Stomach (tissue), 9 donors: ENCODE results near the gene SEZ6L2. TPM values are rescaled to one million over a fixed set of nuclear protein-coding genes. Genes with fewer than 3 reads are reported as not detected.

ENCODE experiments used
- DNase-seq, 2 donors: peaks; one replicate each; pipeline versions ENCODE4 v3.0.0 to v3.0.0-alpha.2; 2013 to 2019
- H3K27ac ChIP-seq, 5 donors: fragments of 200-600 bp in 4 of 5; sonication (generic) in 4 of 5; one replicate each; pipeline ENCODE4 v1.5.1; 2013 to 2019; ENCODE audit warnings: mild to moderate bottlenecking in 1 of 5, moderate library complexity in 1 of 5
- H3K27me3 ChIP-seq, 3 donors: fragments of 200-600 bp; sonication (generic); one replicate each; pipeline ENCODE4 v1.5.1; 2017 to 2019; ENCODE audit warnings: mixed run types in 1 of 3
- H3K36me3 ChIP-seq, 4 donors: fragments of 200-600 bp; sonication (generic); 1 replicate in 3 of 4; 2 replicates in 1 of 4; pipeline ENCODE4 v1.5.1; 2016 to 2019
- H3K4me1 ChIP-seq, 4 donors: fragments of 200-600 bp; sonication (generic); one replicate each; pipeline ENCODE4 v1.5.1; 2016 to 2019
- H3K4me3 ChIP-seq, 4 donors: fragments of 200-600 bp; sonication (generic) in 3 of 4; one replicate each; pipeline ENCODE4 v1.5.1; 2016 to 2019; ENCODE audit warnings: mild to moderate bottlenecking in 1 of 4
- H3K9me3 ChIP-seq, 4 donors: fragments of 200-600 bp; sonication (generic); one replicate each; pipeline ENCODE4 v1.5.1; 2016 to 2019
- CTCF ChIP-seq, 7 experiments: fragments of 450-650 bp in 4 of 7; fragments of 200-600 bp in 3 of 7; sonication (generic) in 3 of 7; IDR thresholded peaks; one replicate each; pipeline ENCODE4 v1.5.1; 2016 to 2019; ENCODE audit warnings: antibody characterized with exemption in 7 of 7, control low read depth in 2 of 7, mild to moderate bottlenecking in 1 of 7
- EP300 ChIP-seq: sonication (generic); formaldehyde crosslinking; IDR thresholded peaks from one replicate; pipeline ENCODE4 v1.6.1; 2017; ENCODE audit warnings: antibody characterized with exemption
- POLR2A ChIP-seq, 4 donors: fragments of 450-650 bp; IDR thresholded peaks; one replicate each; pipeline ENCODE4 v1.6.1; 2016; ENCODE audit warnings: antibody characterized with exemption in 4 of 4, control low read depth in 2 of 4, mild to moderate bottlenecking in 1 of 4, moderate library complexity in 1 of 4
- POLR2AphosphoS5 ChIP-seq, 3 donors: sonication (generic); formaldehyde crosslinking; IDR thresholded peaks; one replicate each; pipeline ENCODE4 v1.6.1; 2016; ENCODE audit warnings: antibody characterized with exemption in 3 of 3
- WGBS, 5 donors: extraction: QIAGEN DNeasy Blood & Tissue Kit in 3 of 5; methylation state at CpG; one replicate each; pipeline versions ENCODE4 v1.1.5 to v1.1.7; 2013 to 2018; 5-methylcytosine and 5-hydroxymethylcytosine counted together
- intact Hi-C: fragments of 100-400 bp; cut with DNase I; formaldehyde crosslinking; loops from one replicate; pipeline ENCODE4 v1.15.1; 2023; ENCODE audit warnings: low total_unique reads
- polyA plus RNA-seq, 3 donors: library from polyadenylated mRNA; stranded (reverse); fragments of 200-250 nt; gene quantifications; one replicate each; pipeline ENCODE4 v1.2.3, GENCODE V29; 2013
- total RNA-seq, 5 donors: library from RNA; depleted of rRNA; stranded (reverse); fragments of >200 nt; gene quantifications; one replicate each; pipeline versions ENCODE4 v1.1.0 to v1.2.3, GENCODE V29; 2014 to 2016
- donor health status: healthy with polysubstance abuse.
- donor health status: Bipolar disorder and iron deficiency.
- donor health status: healthy.

Gene SEZ6L2
- total and polyA plus RNA-seq, 8 donors = 1.5 to 31.4 (median 7.7) TPM; not detected in 1

- peaks cover 23 to 38% (median 31%) of the 10 kb centered on the region in 4 donors for H3K36me3 ChIP-seq
- no peak overlapping the region for H3K4me3 ChIP-seq
- H3K9me3 ChIP-seq = no peaks in the 10 kb centered on the region
- no peak overlapping the region for H3K27ac ChIP-seq
- DNase-seq = no peak
- TF ChIP-seq EP300 = no peak
- TF ChIP-seq POLR2AphosphoS5 (IDR thresholded peaks at IDR 0.05) = no peak
- no peak for TF ChIP-seq CTCF (IDR thresholded peaks at IDR 0.05)
- TF ChIP-seq POLR2A (IDR thresholded peaks at IDR 0.05) = no peak
- no peaks in the 10 kb centered on the region for H3K27me3 ChIP-seq
- WGBS, 5 donors = 74 to 88% (median 76%) methylated on average over 10 to 19 of the region's 19 CpGs
- intact Hi-C loops = loop anchor here (5.0 kb wide), 1 partner anchor 52 kb away; the partner anchor contains the start of gene MAZ
- H3K4me1 ChIP-seq = peaks cover 21 to 71% (median 54%) of the 10 kb centered on the region in 4 donors
Observed at GRCh38 chr16:29858974-29859373, 40.4 kb downstream of the SEZ6L2 start.

GRCh38 chr16:29858149-29858849 is 41.1 kb downstream of the SEZ6L2 start:
- Histone ChIP-seq H3K27me3 (no peaks in the 10 kb centered on the region), H3K4me3 (no peak overlapping the region), H3K4me1 (peaks cover 21 to 65% (median 49%) of the 10 kb centered on the region in 4 donors), H3K9me3 (no peaks in the 10 kb centered on the region), H3K36me3 (peaks cover 23 to 38% (median 31%) of the 10 kb centered on the region in 4 donors), H3K27ac (no peak overlapping the region)
- DNase-seq = peak in 1 of 2 donors; percentile 73
- TF ChIP-seq POLR2A (IDR thresholded peaks at IDR 0.05) (no peak), POLR2AphosphoS5 (IDR thresholded peaks at IDR 0.05) (peak in 1 of 3 donors; percentile 11), CTCF (IDR thresholded peaks at IDR 0.05) (no peak), EP300 (no peak)
- 32 to 60% (median 41%) methylated on average over 10 of the region's 10 CpGs for WGBS, 5 donors
- intact Hi-C loops = loop anchor here (5.0 kb wide), 1 partner anchor 51 kb away; the partner anchor contains the start of gene MAZ

GRCh38 chr16:29857133-29857760 is 42.1 kb downstream of the SEZ6L2 start:
- Histone ChIP-seq H3K36me3 (peaks cover 23 to 38% (median 31%) of the 10 kb centered on the region in 4 donors), H3K4me1 (peaks cover 18 to 62% (median 46%) of the 10 kb centered on the region in 4 donors), H3K27me3 (no peaks in the 10 kb centered on the region), H3K9me3 (no peaks in the 10 kb centered on the region), H3K27ac (peak overlapping the region in 1 of 5 donors; percentile 17), H3K4me3 (no peak overlapping the region)
- TF ChIP-seq EP300 (no peak), POLR2AphosphoS5 (IDR thresholded peaks at IDR 0.05) (no peak), CTCF (IDR thresholded peaks at IDR 0.05) (no peak), POLR2A (IDR thresholded peaks at IDR 0.05) (no peak)
- 76 to 88% (median 84%) methylated on average over 7 of the region's 7 CpGs for WGBS, 5 donors
- intact Hi-C loops = loop anchor here (5.0 kb wide), 1 partner anchor 50 kb away; the partner anchor contains the start of gene MAZ
- DNase-seq = no peak

DNA sequence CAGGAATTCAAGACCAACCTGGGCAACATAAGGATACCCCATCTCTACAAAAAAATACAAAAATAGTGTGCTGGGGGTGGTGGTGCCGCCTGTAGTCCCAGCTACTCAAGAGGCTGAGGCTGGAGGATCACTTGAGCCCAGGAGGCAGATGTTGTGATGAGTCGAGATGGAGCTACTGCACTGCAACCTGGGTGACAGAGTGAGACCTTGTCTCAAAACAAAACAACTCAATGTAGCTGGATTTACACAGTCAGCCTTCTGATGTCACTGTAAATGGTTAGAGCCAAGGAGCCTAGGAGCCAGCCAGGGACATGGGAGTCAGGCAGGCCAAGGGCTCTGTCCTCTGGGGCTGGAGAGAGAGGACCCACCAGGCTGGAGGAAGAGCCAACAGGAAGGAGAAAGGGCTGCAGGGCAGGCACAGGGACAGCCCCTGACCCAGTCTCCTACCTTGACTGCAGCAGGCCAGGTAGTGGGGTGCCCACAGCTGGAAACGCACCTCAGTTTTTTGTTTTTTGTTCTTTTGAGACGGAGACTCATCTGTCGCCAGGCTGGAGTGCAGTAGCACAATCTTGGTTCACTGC is 44.7 kb downstream of the SEZ6L2 start:
- Histone ChIP-seq H3K27me3 (no peaks in the 10 kb centered on the region), H3K4me1 (peaks cover 6 to 39% (median 28%) of the 10 kb centered on the region in 4 donors), H3K4me3 (no peak overlapping the region), H3K9me3 (no peaks in the 10 kb centered on the region), H3K36me3 (peaks cover 12 to 27% (median 15%) of the 10 kb centered on the region in 4 donors), H3K27ac (no peak overlapping the region)
- TF ChIP-seq CTCF (IDR thresholded peaks at IDR 0.05) (no peak), POLR2AphosphoS5 (IDR thresholded peaks at IDR 0.05) (no peak), EP300 (no peak), POLR2A (IDR thresholded peaks at IDR 0.05) (no peak)
- intact Hi-C loops = loop anchor here (5.0 kb wide), 1 partner anchor 47 kb away; the partner anchor contains the start of gene MAZ
- DNase-seq = no peak
- WGBS, 5 donors = 87 to 92% (median 89%) methylated on average over 5 of the region's 5 CpGs
